ENCODE data around the gene CDC14A.
"Not testable (repeated sequence)": the region's sequence is repeated elsewhere in the genome, so short reads cannot be mapped to it uniquely, and the experiment has no call there.

Gene CDC14A

GRCh38 chr1:100350787-100351094 lies 1.6 kb upstream of the CDC14A start:
- H3K27ac Mint-ChIP-seq: peak overlapping the region; percentile 97 to 98
- H3K27me3 Mint-ChIP-seq: no peaks in the 10 kb centered on the region
- ATAC-seq (no peak), DNase-seq (no peak)
- peak overlapping the region; percentile 97 to 98 for H3K4me3 Mint-ChIP-seq
- H3K4me1 Mint-ChIP-seq: peaks cover 29% of the 10 kb centered on the region
- H3K9me3 Mint-ChIP-seq: no peaks in the 10 kb centered on the region

- H3K27me3 Mint-ChIP-seq: no peaks in the 10 kb centered on the region
- DNase-seq (peak; percentile 87 to 89), ATAC-seq (peak; percentile 75)
- H3K9me3 Mint-ChIP-seq: no peaks in the 10 kb centered on the region
- H3K27ac Mint-ChIP-seq: peak overlapping the region; percentile 97 to 98
- H3K4me3 Mint-ChIP-seq: peak overlapping the region; percentile 97 to 98
- H3K4me1 Mint-ChIP-seq: peaks cover 35% of the 10 kb centered on the region
Observed at GRCh38 chr1:100351095-100351887, 1.0 kb upstream of the CDC14A start.

DNA sequence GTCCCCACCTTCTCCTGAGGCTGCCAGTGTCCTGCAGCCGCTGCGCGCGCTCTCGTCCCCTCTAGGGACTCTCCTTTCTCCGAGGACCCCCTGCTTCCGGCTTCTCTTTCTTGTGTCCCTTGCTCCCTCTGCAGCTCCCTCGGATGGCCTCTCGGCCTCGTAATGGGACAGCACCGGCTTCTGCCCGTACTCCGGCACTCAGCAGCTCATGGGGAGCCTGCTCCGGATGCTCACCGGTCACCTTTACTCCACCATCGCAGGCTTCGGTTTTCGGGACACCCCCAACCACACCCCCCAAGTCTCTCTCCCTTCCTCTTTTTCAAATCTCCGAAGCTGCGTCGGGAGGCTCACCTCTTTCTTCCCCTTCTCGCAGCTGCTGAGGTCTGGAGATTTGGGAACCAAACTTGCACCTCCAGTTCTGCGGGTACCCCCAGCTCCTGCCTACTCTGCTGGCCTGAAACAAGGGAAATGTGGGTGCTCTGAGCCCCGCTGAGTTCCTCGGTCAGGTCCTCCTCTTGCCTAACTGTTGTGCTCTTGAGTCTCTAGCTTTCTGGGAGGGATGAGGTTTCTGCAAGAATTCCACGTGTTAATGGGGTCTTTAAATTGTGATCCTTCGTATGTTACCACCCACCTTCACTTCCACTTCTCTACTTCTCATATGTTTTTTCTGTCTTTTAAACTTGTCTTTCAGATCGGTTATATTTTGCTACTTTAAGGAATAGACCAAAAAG lies 930 bp downstream of the CDC14A start:
- DNase-seq (peak; percentile 55 to 76), ATAC-seq (peak; percentile 49)
- Mint-ChIP-seq H3K4me1 (peaks cover 54% of the 10 kb centered on the region), H3K27ac (peak overlapping the region; percentile 95 to 96), H3K4me3 (peak overlapping the region; percentile 97 to 98), H3K9me3 (no peaks in the 10 kb centered on the region), H3K27me3 (no peaks in the 10 kb centered on the region)

DNA sequence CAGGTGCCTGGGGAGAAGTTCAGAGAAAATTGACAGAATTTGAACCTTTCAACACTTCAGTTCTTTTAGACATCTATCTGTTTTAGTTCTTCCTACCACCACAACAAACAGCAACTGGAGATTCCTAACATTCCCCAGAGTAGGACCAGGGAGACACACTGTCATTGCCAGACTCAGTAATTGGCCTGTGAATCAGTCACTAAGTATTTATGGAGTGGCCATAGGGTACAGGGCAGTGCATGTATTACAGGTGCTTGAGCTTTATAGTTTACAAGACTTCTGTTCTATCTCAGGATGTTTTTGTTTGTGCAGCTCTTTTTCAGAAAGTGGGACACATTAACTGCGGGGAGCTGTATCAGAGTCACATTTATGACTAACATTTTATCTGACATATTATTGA lies 1.7 kb downstream of the CDC14A start:
- DNase-seq (no peak), ATAC-seq (no peak)
- H3K27ac Mint-ChIP-seq: peak overlapping the region in 1 of 2 donors; percentile 96
- peaks cover 59% of the 10 kb centered on the region for H3K4me1 Mint-ChIP-seq
- peak overlapping the region; percentile 97 to 98 for H3K4me3 Mint-ChIP-seq
- H3K9me3 Mint-ChIP-seq: no peaks in the 10 kb centered on the region
- no peaks in the 10 kb centered on the region for H3K27me3 Mint-ChIP-seq

GRCh38 chr1:100354971-100355394 lies 2.7 kb downstream of the CDC14A start:
- Mint-ChIP-seq H3K27ac (no peak overlapping the region), H3K4me1 (peaks cover 63% of the 10 kb centered on the region), H3K27me3 (no peaks in the 10 kb centered on the region), H3K4me3 (peak overlapping the region; percentile 97 to 98), H3K9me3 (no peaks in the 10 kb centered on the region)
- ATAC-seq (no peak), DNase-seq (no peak)

- Mint-ChIP-seq H3K4me1 (peaks cover 77% of the 10 kb centered on the region), H3K27me3 (no peaks in the 10 kb centered on the region), H3K27ac (no peak overlapping the region), H3K4me3 (no peak overlapping the region), H3K9me3 (no peaks in the 10 kb centered on the region)
- DNase-seq: no peak
- no peak for ATAC-seq
Observed at GRCh38 chr1:100358210-100358609, 5.9 kb downstream of the CDC14A start.

DNA sequence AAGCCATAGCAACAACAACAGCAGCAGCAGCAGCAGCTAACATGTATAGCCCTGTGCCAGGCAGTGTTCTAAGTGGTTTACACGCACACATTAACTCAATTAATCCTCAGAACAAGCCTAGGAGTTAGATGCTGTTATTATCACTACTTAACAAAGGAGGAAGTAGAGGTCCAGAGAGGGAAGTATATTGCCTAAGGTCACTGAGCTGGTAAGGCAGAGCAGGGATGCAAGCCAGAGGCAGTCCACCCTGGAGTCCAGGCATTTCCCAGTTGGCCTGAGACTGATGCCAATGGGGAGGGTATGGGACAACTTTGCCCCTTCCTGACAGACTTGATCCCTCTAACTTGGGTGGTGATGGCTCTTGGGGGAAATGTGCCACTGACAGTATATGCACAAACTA lies 6.8 kb downstream of the CDC14A start:
- Mint-ChIP-seq H3K27me3 (no peaks in the 10 kb centered on the region), H3K4me1 (peaks cover 69% of the 10 kb centered on the region), H3K4me3 (peak overlapping the region; percentile 13 to 21), H3K27ac (no peak overlapping the region), H3K9me3 (no peaks in the 10 kb centered on the region)
- DNase-seq (no peak), ATAC-seq (no peak)

GRCh38 chr1:100360790-100361510 lies 8.6 kb downstream of the CDC14A start:
- no peak for DNase-seq
- no peak for ATAC-seq
- H3K27ac Mint-ChIP-seq: no peak overlapping the region

DNA sequence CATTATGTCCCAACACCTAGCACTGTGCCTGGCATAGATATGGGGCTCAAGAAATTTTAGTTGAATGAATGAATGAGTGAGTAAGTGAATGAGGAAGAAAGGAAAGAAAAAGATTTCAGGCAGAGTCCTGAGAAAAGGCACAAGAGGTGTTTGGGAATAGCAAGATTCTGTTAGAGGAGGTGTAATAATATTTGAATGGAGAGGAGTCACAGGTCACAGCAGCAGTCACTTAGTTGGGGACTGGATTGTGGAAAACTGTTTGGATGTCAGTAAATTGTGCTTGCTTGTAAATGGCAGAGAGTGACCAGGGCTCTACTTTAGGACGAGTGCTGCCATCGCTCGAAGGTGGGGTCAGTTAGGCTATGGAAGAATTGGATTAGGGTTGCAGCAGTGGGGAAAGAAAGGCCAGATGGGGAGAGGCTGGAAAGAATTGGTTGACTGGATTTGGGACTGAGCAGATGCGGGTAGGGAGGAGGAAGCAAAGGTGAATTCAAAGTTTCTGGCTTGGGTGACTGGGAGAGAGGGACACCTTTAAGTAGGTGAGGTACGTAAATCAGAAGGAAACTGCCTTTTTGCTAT lies 9.3 kb downstream of the CDC14A start:
- Mint-ChIP-seq H3K4me3 (no peak overlapping the region), H3K9me3 (no peaks in the 10 kb centered on the region), H3K27me3 (no peaks in the 10 kb centered on the region), H3K4me1 (peaks cover 66% of the 10 kb centered on the region), H3K27ac (no peak overlapping the region)
- no peak for DNase-seq
- no peak for ATAC-seq

More at GRCh38 chr1:100360790-100361510, 8.6 kb downstream of the CDC14A start:
- Mint-ChIP-seq H3K4me1 (peaks cover 68% of the 10 kb centered on the region), H3K9me3 (no peaks in the 10 kb centered on the region), H3K27me3 (no peaks in the 10 kb centered on the region), H3K4me3 (no peak overlapping the region)

GRCh38 chr1:100362821-100363466 lies 10.6 kb downstream of the CDC14A start:
- H3K4me1 Mint-ChIP-seq: peaks cover 60% of the 10 kb centered on the region
- ATAC-seq (no peak), DNase-seq (no peak)
- H3K9me3 Mint-ChIP-seq: no peaks in the 10 kb centered on the region
- no peaks in the 10 kb centered on the region for H3K27me3 Mint-ChIP-seq
- no peak overlapping the region for H3K4me3 Mint-ChIP-seq
- no peak overlapping the region for H3K27ac Mint-ChIP-seq

DNA sequence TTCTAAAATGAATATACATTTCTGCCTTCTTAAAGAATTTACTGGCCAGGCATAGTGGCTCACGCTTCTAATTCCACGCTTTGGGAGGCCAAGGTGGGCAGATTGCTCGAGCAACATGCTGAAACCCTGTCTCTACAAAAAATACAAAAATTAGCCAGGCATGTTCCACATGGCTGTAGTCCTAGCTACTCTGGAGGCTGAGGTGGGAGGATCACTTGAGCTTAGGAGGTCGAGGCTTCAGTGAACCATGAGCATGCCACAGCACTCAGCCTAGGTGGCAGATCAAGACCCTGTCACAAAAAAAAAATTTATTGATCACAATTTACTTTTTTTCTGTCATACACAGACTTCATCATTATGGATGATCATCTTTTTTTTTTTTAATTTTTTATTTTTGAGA lies 11.5 kb downstream of the CDC14A start:
- H3K9me3 Mint-ChIP-seq: no peaks in the 10 kb centered on the region
- ATAC-seq: no peak
- DNase-seq: no peak
- H3K4me1 Mint-ChIP-seq: peaks cover 54% of the 10 kb centered on the region
- H3K27ac Mint-ChIP-seq: no peak overlapping the region
- no peaks in the 10 kb centered on the region for H3K27me3 Mint-ChIP-seq
- H3K4me3 Mint-ChIP-seq: no peak overlapping the region

GRCh38 chr1:100364697-100365096 lies 12.4 kb downstream of the CDC14A start:
- Mint-ChIP-seq H3K27me3 (no peaks in the 10 kb centered on the region), H3K27ac (peak overlapping the region in 1 of 2 donors; percentile 87), H3K9me3 (no peaks in the 10 kb centered on the region), H3K4me3 (peak overlapping the region in 1 of 2 donors; percentile 30), H3K4me1 (peaks cover 48% of the 10 kb centered on the region)
- ATAC-seq (peak; percentile 42), DNase-seq (no peak)

- Mint-ChIP-seq H3K9me3 (no peaks in the 10 kb centered on the region), H3K27ac (no peak overlapping the region), H3K4me3 (no peak overlapping the region), H3K4me1 (peaks cover 53% of the 10 kb centered on the region), H3K27me3 (no peaks in the 10 kb centered on the region)
- no peak for ATAC-seq
- DNase-seq: no peak
Observed at GRCh38 chr1:100366209-100366525, 13.9 kb downstream of the CDC14A start.

- peaks cover 57% of the 10 kb centered on the region for H3K4me1 Mint-ChIP-seq
- DNase-seq, H3K9me3 Mint-ChIP-seq, H3K27ac Mint-ChIP-seq, ATAC-seq, H3K27me3 Mint-ChIP-seq, H3K4me3 Mint-ChIP-seq: not testable (repeated sequence)
Observed at GRCh38 chr1:100369339-100369738, 17.0 kb downstream of the CDC14A start.

- not testable (repeated sequence) for H3K27ac Mint-ChIP-seq, ATAC-seq, DNase-seq, H3K4me3 Mint-ChIP-seq, H3K27me3 Mint-ChIP-seq
- H3K9me3 Mint-ChIP-seq: peaks cover 8 to 11% of the 10 kb centered on the region in 2 donors
- H3K4me1 Mint-ChIP-seq: peaks cover 68% of the 10 kb centered on the region
Observed at GRCh38 chr1:100373953-100374352, 21.6 kb downstream of the CDC14A start.
